K562 (cell line): ENCODE data around the gene LIPM. TPM values are rescaled to one million over a fixed set of nuclear protein-coding genes. Genes with fewer than 3 reads are reported as not detected.

ENCODE experiments used
- ATAC-seq: fragments of 200-7000 bp; cut with Tn5 transposase; 3 replicates; pipeline ENCODE4 v1.9.1; 2020; ENCODE audit warnings: moderate library complexity
- BruUV-seq: library from RNA; stranded (reverse); fragments of 400-500 nt; replicated peaks from 2 replicates; lab custom pipeline; 2021; lab: Mats Ljungman, UMichigan
- CTCF ChIA-PET: fragments of 300-600 bp; formaldehyde crosslinking; extraction: SDS; loops from one replicate; lab custom pipeline; 2021; ENCODE audit warnings: low intra/inter-chr PET ratio; lab: Yijun Ruan, JAX
- POLR2A ChIA-PET: fragments of 300-600, 350-650 bp; sonication (Branson Sonifier 250); formaldehyde crosslinking; extraction: SDS; loops from one replicate; lab custom pipeline; 2021; ENCODE audit warnings: antibody characterized with exemption, inconsistent platforms; lab: Yijun Ruan, JAX
- DNase-seq, 4 experiments: peaks; one replicate each; pipeline versions ENCODE4 v3.0.0 to v3.0.0-alpha.2; 2011 to 2018; ENCODE audit warnings: low spot score in 3 of 4, mixed read lengths in 3 of 4; ENCODE audit errors: extremely low read depth in 1 of 4
- FAIRE-seq: peaks from 2 replicates; lab custom pipeline; 2011; peaks lifted over from hg19 to GRCh38; lab: Jason Lieb, UNC
- H2AFZ ChIP-seq: 2 replicates; pipeline ENCODE4 v1.6.0; 2011; ENCODE audit warnings: low read depth, low read length, control low read depth, inconsistent platforms
- H3K27ac ChIP-seq: fragments of 200-600 bp; 3 replicates; pipeline ENCODE4 v1.8.0; 2011; ENCODE audit warnings: low read depth, mild to moderate bottlenecking, control low read depth, inconsistent platforms, low read length, moderate library complexity, mixed read lengths; ENCODE audit errors: extremely low read depth
- H3K27me3 ChIP-seq, 2 experiments: fragments of 300-600 bp in 1 of 2; 2 replicates in 1 of 2; 3 replicates in 1 of 2; pipeline versions ENCODE4 v1.6.0 to v1.8.0; 2011; ENCODE audit warnings: inconsistent platforms in 2 of 2, low read length in 2 of 2, mild to moderate bottlenecking in 1 of 2, mixed read lengths in 1 of 2, moderate library complexity in 1 of 2; ENCODE audit not compliant: control insufficient read depth in 2 of 2, insufficient read depth in 2 of 2
- H3K36me3 ChIP-seq: fragments of 300-600 bp; 3 replicates; pipeline ENCODE4 v1.8.0; 2011; ENCODE audit warnings: mild to moderate bottlenecking, low read length, inconsistent platforms; ENCODE audit not compliant: control insufficient read depth, insufficient read depth
- H3K4me1 ChIP-seq, 2 experiments: fragments of 200-600 bp in 1 of 2; replicated peaks in 1 of 2; 2 replicates in 1 of 2; 3 replicates in 1 of 2; pipeline versions ENCODE4 v1.5.1 to v1.8.0; 2011; ENCODE audit warnings: inconsistent platforms in 2 of 2, low read length in 2 of 2, mild to moderate bottlenecking in 1 of 2, mixed read lengths in 1 of 2, moderate library complexity in 1 of 2; ENCODE audit not compliant: control insufficient read depth in 2 of 2, insufficient read depth in 2 of 2
- H3K4me2 ChIP-seq: 2 replicates; pipeline ENCODE4 v1.6.1; 2011; ENCODE audit warnings: low read length, control low read depth, inconsistent platforms, mixed read lengths; ENCODE audit not compliant: insufficient read depth
- H3K4me3 ChIP-seq: fragments of 200-600 bp; sonication (generic), shearing (Covaris generic); 2 replicates; pipeline ENCODE4 v1.5.1; 2016; ENCODE audit warnings: control low read depth, inconsistent platforms
- H3K79me2 ChIP-seq: fragments of 200-600 bp; 3 replicates; pipeline ENCODE4 v1.8.0; 2011; ENCODE audit warnings: low read length, inconsistent platforms; ENCODE audit not compliant: control insufficient read depth, insufficient read depth
- H3K9ac ChIP-seq, 2 experiments: 2 replicates each; pipeline versions ENCODE4 v1.6.0 to v1.6.1; 2011; ENCODE audit warnings: low read depth in 2 of 2, low read length in 2 of 2, control low read depth in 1 of 2, inconsistent platforms in 1 of 2, mild to moderate bottlenecking in 1 of 2, mixed read lengths in 1 of 2; ENCODE audit not compliant: insufficient read depth in 1 of 2
- H3K9me1 ChIP-seq: one replicate; pipeline ENCODE4 v1.6.0; 2011; ENCODE audit warnings: inconsistent platforms, mild to moderate bottlenecking, low read length, moderate library complexity; ENCODE audit not compliant: control insufficient read depth, insufficient read depth
- H3K9me3 ChIP-seq: replicated peaks from 2 replicates; pipeline ENCODE4 v1.5.1; 2011; ENCODE audit warnings: low read depth, low read length, inconsistent platforms; ENCODE audit not compliant: control insufficient read depth, insufficient read depth
- H4K20me1 ChIP-seq: replicated peaks from 2 replicates; pipeline ENCODE4 v1.6.1; 2011; ENCODE audit warnings: low read length, inconsistent platforms, mixed read lengths; ENCODE audit not compliant: control insufficient read depth, insufficient read depth
- BACH1 ChIP-seq: fragments of 200-800 bp; sonication (Bioruptor generic); IDR thresholded peaks from 2 replicates; pipeline ENCODE4 v1.6.1; 2016; ENCODE audit warnings: missing genetic modification characterization, missing compliant biosample characterization
- CBX5 ChIP-seq: IDR thresholded peaks from 2 replicates; pipeline ENCODE4 v1.6.1; 2014; ENCODE audit warnings: low read depth, borderline replicate concordance
- ELF2 ChIP-seq: fragments of 250-450 bp; sonication (Bioruptor Pico); IDR thresholded peaks from 2 replicates; pipeline ENCODE4 v1.5.0; 2021; ENCODE audit warnings: mild to moderate bottlenecking
- FOSL1 ChIP-seq: fragments of 200-800 bp; sonication (Bioruptor generic); conservative IDR thresholded peaks from 2 replicates; pipeline ENCODE4 v1.6.1; 2016; ENCODE audit warnings: missing genetic modification characterization, missing compliant biosample characterization
- MCM7 ChIP-seq, 2 experiments: fragments of 450-650 bp; IDR thresholded peaks; 2 replicates each; pipeline ENCODE4 v1.6.1; 2016 to 2018
- ZFP1 ChIP-seq: fragments of 450-650 bp; formaldehyde crosslinking; IDR thresholded peaks from 2 replicates; pipeline ENCODE4 v1.4.0; 2020; ENCODE audit warnings: mild to moderate bottlenecking, mixed read lengths
- ZNF77 ChIP-seq: fragments of 250-450 bp; sonication (Bioruptor Pico); IDR thresholded peaks from 2 replicates; pipeline ENCODE4 v1.5.0; 2020
- WGBS: fragments of 100-300 bp; shearing (Covaris generic); methylation state at CpG from one replicate; pipeline ENCODE4 v1.1.6; 2016; ENCODE audit warnings: low coverage, mixed read lengths; ENCODE audit not compliant: insufficient coverage; ENCODE audit errors: missing lambda C conversion rate; 5-methylcytosine and 5-hydroxymethylcytosine counted together
- in situ Hi-C: fragments of 300-500 bp; cut with MboI; formaldehyde crosslinking; loops from 4 replicates; pipeline ENCODE4 v1.15.0; 2018; ENCODE audit warnings: inconsistent platforms, mixed read lengths
- intact Hi-C: fragments of 100-400 bp; cut with micrococcal nuclease; formaldehyde crosslinking; loops from 2 replicates; pipeline ENCODE4 v1.14.2; 2022
- polyA plus RNA-seq, 8 experiments: library from polyadenylated mRNA; depleted of rRNA in 4 of 8; stranded (reverse) in 5 of 8; unstranded in 3 of 8; fragments of >200 nt; fragmentation: Nextera tagmentation in 2 of 8; fragmentation: Illumina TruSeq in 1 of 8; extraction: Ambion mirVana in 2 of 8; extraction: Trizol in 1 of 8; gene quantifications; 2 replicates each; pipeline versions ENCODE4 v1.2.1 to v1.2.3, GENCODE V29; 2011 to 2014; ENCODE audit warnings: inconsistent platforms in 1 of 8, missing spikeins in 1 of 8
- total RNA-seq, 7 experiments: library from RNA; depleted of rRNA in 6 of 7; stranded (reverse); fragments of >200 nt in 6 of 7; fragmentation: Illumina TruSeq in 2 of 7; extraction: Trizol in 2 of 7; gene quantifications; 2 replicates each; pipeline versions ENCODE4 v1.2.1 to v1.2.3, GENCODE V29; 2011 to 2021; ENCODE audit warnings: low replicate concordance in 1 of 7
- TF ChIP-seq, protein P1 (sequence below): fragments of 250-450 bp; sonication (Bioruptor Pico); IDR thresholded peaks from 2 replicates; pipeline ENCODE4 v1.8.0; 2021; ENCODE audit warnings: borderline replicate concordance, mild to moderate bottlenecking, moderate library complexity; ENCODE audit not compliant: poor library complexity, severe bottlenecking
- TF ChIP-seq, protein P2 (sequence below): fragments of 250-450 bp; sonication (Bioruptor Pico); IDR thresholded peaks from 2 replicates; pipeline ENCODE4 v1.5.0; 2022; ENCODE audit warnings: mild to moderate bottlenecking
- TF ChIP-seq, protein P3 (sequence below): fragments of 450-650 bp; IDR thresholded peaks from 2 replicates; pipeline ENCODE4 v1.6.1; 2016; ENCODE audit warnings: mild to moderate bottlenecking, moderate library complexity

Gene LIPM
- total and polyA plus RNA-seq, 9 of the 15 experiments (the other 6 are each of a cell fraction or from before 2014, with no cell fraction given): not detected

DNA sequence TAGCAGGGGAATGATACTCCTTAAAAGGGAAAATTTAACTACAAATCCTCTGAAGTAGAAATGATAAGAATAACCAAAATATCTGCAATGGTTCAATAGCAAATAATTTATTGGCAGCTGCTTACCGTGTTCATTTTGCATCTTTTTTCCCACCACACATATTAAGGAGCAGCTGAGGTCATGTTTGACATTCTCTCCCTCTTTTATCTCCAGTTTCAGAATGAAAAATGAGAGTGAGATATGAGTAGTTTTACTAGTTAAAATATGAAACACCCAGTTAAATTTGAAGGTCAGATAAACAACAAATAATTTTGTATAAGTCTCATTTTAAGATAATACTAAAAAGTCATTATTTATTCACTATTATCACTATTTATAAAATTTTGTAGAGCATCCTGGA lies 39.6 kb upstream of the LIPM start:
- WGBS: 0% methylated on average over 1 of the region's 1 CpG
- H3K4me3 ChIP-seq: no peak overlapping the region
- H3K4me1 ChIP-seq: no peaks in the 10 kb centered on the region
- H2AFZ ChIP-seq: no peak overlapping the region
- DNase-seq: no peak
- no TSS peak for BruUV-seq
- no peak overlapping the region for H3K27ac ChIP-seq
- H3K9ac ChIP-seq: no peak overlapping the region
- H3K27me3 ChIP-seq: no peaks in the 10 kb centered on the region
- H3K36me3 ChIP-seq: no peaks in the 10 kb centered on the region
- no peak for ATAC-seq
- no peak overlapping the region for H3K4me2 ChIP-seq
- no peaks in the 10 kb centered on the region for H3K79me2 ChIP-seq
- ChIA-PET CTCF (no interaction called here), POLR2A (no interaction called here)
- no peaks in the 10 kb centered on the region for H4K20me1 ChIP-seq
- no peaks in the 10 kb centered on the region for H3K9me3 ChIP-seq
- H3K9me1 ChIP-seq: no peaks in the 10 kb centered on the region
- no peak for FAIRE-seq
- in situ Hi-C loops (no loop called here), intact Hi-C loops (no loop called here)
- TF ChIP-seq CBX5 (no peak), BACH1 (tag) (no peak), ZNF77 (CRISPR knock-in tag) (no peak), ELF2 (CRISPR knock-in tag) (no peak), MCM7 (IDR thresholded peaks at IDR 0.05) (no peak), ZFP1 (CRISPR knock-in tag) (no peak), FOSL1 (no peak)
- TF ChIP-seq, protein P1, sequence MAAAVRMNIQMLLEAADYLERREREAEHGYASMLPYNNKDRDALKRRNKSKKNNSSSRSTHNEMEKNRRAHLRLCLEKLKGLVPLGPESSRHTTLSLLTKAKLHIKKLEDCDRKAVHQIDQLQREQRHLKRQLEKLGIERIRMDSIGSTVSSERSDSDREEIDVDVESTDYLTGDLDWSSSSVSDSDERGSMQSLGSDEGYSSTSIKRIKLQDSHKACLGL: no peak
- TF ChIP-seq, protein P2, sequence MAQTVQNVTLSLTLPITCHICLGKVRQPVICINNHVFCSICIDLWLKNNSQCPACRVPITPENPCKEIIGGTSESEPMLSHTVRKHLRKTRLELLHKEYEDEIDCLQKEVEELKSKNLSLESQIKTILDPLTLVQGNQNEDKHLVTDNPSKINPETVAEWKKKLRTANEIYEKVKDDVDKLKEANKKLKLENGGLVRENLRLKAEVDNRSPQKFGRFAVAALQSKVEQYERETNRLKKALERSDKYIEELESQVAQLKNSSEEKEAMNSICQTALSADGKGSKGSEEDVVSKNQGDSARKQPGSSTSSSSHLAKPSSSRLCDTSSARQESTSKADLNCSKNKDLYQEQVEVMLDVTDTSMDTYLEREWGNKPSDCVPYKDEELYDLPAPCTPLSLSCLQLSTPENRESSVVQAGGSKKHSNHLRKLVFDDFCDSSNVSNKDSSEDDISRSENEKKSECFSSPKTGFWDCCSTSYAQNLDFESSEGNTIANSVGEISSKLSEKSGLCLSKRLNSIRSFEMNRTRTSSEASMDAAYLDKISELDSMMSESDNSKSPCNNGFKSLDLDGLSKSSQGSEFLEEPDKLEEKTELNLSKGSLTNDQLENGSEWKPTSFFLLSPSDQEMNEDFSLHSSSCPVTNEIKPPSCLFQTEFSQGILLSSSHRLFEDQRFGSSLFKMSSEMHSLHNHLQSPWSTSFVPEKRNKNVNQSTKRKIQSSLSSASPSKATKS (CRISPR knock-in tag): no peak
- TF ChIP-seq, protein P3, sequence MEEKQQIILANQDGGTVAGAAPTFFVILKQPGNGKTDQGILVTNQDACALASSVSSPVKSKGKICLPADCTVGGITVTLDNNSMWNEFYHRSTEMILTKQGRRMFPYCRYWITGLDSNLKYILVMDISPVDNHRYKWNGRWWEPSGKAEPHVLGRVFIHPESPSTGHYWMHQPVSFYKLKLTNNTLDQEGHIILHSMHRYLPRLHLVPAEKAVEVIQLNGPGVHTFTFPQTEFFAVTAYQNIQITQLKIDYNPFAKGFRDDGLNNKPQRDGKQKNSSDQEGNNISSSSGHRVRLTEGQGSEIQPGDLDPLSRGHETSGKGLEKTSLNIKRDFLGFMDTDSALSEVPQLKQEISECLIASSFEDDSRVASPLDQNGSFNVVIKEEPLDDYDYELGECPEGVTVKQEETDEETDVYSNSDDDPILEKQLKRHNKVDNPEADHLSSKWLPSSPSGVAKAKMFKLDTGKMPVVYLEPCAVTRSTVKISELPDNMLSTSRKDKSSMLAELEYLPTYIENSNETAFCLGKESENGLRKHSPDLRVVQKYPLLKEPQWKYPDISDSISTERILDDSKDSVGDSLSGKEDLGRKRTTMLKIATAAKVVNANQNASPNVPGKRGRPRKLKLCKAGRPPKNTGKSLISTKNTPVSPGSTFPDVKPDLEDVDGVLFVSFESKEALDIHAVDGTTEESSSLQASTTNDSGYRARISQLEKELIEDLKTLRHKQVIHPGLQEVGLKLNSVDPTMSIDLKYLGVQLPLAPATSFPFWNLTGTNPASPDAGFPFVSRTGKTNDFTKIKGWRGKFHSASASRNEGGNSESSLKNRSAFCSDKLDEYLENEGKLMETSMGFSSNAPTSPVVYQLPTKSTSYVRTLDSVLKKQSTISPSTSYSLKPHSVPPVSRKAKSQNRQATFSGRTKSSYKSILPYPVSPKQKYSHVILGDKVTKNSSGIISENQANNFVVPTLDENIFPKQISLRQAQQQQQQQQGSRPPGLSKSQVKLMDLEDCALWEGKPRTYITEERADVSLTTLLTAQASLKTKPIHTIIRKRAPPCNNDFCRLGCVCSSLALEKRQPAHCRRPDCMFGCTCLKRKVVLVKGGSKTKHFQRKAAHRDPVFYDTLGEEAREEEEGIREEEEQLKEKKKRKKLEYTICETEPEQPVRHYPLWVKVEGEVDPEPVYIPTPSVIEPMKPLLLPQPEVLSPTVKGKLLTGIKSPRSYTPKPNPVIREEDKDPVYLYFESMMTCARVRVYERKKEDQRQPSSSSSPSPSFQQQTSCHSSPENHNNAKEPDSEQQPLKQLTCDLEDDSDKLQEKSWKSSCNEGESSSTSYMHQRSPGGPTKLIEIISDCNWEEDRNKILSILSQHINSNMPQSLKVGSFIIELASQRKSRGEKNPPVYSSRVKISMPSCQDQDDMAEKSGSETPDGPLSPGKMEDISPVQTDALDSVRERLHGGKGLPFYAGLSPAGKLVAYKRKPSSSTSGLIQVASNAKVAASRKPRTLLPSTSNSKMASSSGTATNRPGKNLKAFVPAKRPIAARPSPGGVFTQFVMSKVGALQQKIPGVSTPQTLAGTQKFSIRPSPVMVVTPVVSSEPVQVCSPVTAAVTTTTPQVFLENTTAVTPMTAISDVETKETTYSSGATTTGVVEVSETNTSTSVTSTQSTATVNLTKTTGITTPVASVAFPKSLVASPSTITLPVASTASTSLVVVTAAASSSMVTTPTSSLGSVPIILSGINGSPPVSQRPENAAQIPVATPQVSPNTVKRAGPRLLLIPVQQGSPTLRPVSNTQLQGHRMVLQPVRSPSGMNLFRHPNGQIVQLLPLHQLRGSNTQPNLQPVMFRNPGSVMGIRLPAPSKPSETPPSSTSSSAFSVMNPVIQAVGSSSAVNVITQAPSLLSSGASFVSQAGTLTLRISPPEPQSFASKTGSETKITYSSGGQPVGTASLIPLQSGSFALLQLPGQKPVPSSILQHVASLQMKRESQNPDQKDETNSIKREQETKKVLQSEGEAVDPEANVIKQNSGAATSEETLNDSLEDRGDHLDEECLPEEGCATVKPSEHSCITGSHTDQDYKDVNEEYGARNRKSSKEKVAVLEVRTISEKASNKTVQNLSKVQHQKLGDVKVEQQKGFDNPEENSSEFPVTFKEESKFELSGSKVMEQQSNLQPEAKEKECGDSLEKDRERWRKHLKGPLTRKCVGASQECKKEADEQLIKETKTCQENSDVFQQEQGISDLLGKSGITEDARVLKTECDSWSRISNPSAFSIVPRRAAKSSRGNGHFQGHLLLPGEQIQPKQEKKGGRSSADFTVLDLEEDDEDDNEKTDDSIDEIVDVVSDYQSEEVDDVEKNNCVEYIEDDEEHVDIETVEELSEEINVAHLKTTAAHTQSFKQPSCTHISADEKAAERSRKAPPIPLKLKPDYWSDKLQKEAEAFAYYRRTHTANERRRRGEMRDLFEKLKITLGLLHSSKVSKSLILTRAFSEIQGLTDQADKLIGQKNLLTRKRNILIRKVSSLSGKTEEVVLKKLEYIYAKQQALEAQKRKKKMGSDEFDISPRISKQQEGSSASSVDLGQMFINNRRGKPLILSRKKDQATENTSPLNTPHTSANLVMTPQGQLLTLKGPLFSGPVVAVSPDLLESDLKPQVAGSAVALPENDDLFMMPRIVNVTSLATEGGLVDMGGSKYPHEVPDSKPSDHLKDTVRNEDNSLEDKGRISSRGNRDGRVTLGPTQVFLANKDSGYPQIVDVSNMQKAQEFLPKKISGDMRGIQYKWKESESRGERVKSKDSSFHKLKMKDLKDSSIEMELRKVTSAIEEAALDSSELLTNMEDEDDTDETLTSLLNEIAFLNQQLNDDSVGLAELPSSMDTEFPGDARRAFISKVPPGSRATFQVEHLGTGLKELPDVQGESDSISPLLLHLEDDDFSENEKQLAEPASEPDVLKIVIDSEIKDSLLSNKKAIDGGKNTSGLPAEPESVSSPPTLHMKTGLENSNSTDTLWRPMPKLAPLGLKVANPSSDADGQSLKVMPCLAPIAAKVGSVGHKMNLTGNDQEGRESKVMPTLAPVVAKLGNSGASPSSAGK: no peak
